Gastrocnemius medialis (tissue), 4 donors: Measurements from ENCODE around the gene CACNA2D1.

Experiments used
- CTCF ChIP-seq, 5 experiments: fragments of 450-650 bp in 3 of 5; fragments of 200-600 bp in 2 of 5; sonication (generic) in 2 of 5; IDR thresholded peaks in 4 of 5; conservative IDR thresholded peaks in 1 of 5; 1 replicate in 4 of 5; 2 replicates in 1 of 5; pipeline ENCODE4 v1.5.1; 2016 to 2019; ENCODE audit warnings: antibody characterized with exemption in 5 of 5, mild to moderate bottlenecking in 3 of 5, moderate library complexity in 3 of 5
- POLR2A ChIP-seq, 2 donors: fragments of 450-650 bp; IDR thresholded peaks; one replicate each; pipeline ENCODE4 v1.6.1; 2017; ENCODE audit warnings: antibody characterized with exemption in 2 of 2, mild to moderate bottlenecking in 2 of 2, moderate library complexity in 2 of 2

DNA sequence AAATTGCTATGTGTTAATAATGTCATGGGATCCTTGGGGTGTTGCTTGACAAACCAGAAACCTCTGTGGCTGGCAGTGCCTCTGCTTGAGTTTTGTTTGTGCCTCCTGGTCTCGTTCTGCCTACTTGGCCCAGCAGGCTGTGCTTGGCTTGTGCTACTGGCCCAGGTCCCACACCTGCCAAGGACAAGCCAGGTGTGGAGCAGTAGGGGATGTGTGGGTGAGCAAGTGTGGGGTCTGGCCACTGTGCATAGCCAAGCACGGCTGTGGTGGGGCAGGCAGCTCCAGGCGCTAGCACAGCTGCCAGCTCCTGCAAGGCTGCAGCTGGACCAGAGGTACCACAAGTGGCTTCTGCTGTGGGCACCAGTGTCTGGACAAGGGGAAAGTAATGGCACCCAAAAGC lies 524.1 kb downstream of the CACNA2D1 start:
- no peak for TF ChIP-seq CTCF (IDR thresholded peaks at IDR 0.05 in 4 of 5, conservative IDR thresholded peaks at IDR 0.05 in 1 of 5)
- TF ChIP-seq POLR2A (IDR thresholded peaks at IDR 0.05) = no peak
